Fibroblast of skin of left quadriceps (primary cell): ENCODE data around the gene ALOX5AP.

Source experiments
- DNase-seq, 2 experiments: peaks; one replicate each; pipeline ENCODE4 v3.0.0-alpha.2; 2013; ENCODE audit warnings: low read depth in 2 of 2

Gene ALOX5AP

DNA sequence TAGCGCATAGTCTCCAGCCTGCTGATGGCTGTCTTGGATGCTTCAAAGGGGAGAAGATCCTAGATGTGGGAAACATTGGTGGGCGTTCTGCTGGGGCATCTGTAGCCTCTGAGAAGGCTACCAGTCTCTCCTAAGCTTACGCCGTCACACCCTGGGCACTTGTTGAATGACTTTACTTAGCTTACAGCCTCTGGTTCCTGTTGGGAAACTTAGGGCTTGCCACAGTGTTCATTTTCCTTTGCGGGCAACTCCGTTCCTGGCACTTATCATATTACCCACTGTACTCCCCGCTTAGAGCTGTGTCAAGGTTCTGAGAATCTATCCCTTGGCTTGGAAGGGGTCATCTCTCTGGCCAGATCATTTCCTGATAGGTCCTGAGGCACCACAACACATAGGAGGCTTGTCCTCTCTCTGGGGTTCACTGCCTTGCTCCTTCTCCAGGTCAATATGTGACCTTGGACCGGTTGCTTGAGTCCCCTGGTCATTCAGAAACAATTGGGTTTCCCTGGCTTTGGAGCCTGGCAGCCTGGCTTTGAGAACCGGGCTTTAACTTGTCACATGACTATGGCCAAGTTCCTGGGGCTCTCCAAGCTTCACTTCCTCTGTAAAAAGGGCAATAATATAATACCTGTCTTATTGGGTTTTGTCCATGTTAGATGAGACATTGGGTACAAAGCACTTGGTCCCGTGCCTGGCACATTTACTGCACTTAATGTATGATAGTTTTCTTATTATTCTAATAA, 20.5 kb upstream of the ALOX5AP start:
- DNase-seq = no peak

DNA sequence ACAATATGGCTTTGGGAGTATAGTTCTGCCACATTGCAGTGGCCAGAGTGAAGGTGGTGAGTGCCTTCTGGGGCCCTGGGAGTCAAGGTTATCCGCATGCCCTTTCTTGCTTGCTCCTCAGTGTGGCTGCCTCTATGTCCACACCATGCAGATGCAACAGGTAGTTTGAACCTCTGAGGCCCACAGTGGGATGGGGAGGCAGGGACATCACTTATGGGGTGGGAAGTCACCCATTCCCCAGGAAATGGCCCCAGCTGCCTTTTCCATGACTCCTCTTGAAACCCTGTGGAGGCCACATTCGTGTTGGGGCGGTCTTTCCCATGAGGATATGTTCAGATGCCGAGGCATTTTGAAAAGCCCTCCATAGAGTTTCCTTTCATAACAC, 20.0 kb upstream of the ALOX5AP start:
- no peak for DNase-seq

DNA sequence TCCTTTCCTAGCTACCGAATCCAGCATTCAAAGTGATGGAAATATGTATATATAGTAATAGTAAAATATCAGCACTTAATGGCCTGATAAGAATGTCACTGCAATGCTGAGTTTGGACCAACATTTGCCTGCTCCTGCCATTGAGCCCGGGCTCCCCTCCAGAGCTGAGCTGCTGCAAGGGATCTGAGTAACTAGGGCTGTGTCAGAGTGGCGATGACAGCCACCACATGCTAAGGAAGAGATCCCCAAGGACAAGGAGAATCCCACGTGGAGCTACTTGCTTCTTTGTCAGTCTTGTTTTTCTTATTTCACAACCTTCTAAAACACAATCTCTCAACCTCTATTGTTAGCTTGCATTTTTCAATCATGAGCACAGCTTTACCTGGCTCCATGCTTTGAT, 19.5 kb upstream of the ALOX5AP start:
- DNase-seq = no peak

DNA sequence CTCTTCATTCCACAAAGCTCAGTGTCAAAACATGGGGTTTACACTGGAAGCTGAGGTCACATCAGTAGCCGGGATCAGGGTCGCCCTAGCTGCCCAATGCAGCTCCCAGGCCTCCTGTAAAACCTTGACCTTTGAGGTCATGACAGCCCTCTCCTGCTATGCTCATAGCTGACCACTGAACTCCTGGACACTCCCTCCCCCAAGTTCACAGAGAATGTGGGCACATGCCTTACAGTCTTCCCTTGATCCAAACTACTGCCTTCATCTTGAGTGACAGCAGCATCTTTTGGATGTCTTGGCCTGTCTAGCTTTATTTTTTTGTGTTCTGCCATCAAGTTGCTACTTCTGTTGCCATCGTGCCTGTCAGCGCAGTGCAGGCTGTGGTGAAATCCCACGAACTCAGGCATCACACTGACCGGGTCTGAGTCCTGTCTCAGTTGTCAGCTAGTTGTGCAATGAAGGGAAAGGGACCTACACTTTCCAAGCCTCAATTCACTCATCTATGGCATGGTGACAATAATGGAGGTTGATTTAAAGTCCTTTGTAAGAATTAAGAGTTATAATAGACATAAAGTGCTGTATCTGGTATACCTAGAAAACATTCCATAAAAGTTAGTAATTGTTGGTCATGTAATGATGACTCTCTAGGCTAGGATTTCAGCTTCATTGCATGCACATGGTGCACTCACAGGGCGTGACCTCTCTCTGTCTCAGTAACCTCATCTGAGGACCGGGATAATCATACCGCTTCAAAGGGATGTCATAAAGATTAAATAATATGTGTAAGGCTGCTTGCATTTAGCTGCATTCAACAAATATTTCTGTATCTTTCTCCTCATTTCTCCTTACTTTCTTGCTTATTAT, 16.4 kb upstream of the ALOX5AP start:
- peak; percentile 68 to 70 for DNase-seq

DNA sequence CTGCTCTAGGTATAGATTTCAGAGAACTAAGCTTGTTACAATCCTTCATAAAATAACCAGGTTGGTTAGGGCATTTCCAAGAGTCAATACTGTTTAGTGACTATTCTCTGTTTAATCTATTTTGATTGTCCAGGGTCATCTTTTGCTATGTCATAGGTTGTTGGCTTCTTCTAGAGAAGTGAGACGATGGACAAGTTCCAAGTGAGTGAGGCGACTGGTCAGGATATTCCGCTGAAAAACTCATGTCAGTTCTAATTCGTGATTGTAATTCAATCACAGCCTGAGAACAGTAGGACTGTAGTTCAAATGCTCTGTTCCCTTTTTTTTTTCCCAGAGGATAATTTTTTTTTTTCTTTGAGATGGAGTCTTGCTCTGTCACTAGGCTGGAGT, 15.8 kb upstream of the ALOX5AP start:
- no peak for DNase-seq

DNA sequence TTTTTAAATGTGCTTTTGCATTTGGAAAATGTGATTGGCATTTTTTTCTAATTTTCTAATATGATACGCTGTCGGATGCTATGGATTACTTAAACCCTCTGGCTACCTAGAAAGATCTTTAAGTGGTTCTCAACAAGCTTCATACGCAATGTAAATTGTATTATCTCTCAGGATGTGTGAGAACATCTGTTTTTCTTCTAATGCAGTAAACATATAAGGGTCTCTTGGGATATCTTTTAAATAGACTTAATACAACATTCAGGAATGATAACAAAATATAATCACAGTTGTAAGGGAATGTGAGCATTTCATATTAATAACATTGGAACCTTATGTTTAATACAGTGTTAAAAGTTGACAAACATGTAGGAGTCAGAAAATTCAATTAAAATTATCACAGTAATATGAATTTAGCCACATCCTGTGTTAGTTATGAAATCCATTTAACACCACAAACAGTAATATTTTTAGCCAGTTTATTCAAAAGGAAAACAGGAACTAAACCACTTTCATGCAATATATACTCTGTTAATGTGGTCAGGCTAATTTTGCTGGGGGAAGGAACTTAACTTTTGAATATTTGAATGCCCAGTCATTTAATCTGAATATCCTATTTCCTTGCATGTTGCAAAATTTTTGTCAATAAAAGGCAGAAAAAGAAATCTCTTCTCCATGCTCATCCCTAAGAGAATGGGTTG, 15.0 kb upstream of the ALOX5AP start:
- no peak for DNase-seq

DNA sequence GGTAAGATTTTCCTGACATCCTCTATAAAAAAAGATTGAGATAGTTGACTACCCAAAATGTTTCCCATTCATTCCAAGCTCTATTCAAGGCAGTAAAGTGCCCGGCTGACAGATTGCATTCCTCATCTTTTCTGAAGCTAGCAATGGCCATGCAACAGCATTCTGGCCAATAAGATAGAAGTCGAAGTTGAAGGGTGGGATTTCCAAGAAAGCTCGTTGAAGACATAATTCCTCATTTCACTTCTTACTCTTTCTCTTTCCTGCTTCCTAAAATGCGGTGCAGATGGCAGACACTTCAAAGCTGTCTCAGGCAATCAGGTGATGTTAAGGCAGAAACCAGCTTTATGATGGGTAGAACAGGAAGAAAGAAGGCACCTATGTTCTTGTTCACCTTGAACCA, 13.4 kb upstream of the ALOX5AP start:
- no peak for DNase-seq

DNA sequence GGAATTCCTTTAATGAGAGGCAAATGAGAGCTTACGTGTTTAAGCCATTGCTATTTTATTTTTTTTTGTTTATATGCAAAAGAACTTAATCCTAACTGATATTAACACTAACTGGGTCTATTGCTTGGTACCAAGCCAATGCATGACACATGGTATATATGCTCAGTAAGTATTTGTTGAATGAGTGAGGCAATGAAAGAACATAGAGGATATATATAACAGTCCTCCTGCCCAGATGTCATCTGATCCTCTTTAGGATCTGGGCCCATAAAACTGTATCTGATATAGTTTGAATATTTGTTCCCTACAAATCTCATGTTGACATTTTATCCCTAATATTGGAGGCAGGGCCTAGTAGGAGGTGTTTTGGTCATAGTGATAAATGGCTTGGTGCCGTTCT, 13.0 kb upstream of the ALOX5AP start:
- DNase-seq = no peak

DNA sequence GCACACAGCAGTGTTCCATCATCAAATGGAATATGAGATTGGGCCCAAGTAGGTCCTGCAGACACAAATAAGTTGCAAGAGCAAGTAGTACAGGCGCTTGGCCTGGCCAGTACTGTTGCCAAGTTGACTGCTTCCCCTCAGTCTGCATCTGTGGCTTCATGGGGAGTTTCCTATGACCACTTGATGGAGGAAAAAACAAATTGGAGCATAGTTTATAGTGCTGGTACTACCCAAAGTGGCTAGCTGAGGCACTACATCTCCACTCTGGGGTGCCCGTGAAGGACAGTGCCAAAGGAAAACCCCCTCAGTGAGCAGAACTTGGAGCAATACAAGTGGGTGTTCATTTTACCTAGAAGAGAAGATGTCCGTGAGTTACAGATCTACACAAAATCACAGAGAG, 10.6 kb upstream of the ALOX5AP start:
- no peak for DNase-seq

DNA sequence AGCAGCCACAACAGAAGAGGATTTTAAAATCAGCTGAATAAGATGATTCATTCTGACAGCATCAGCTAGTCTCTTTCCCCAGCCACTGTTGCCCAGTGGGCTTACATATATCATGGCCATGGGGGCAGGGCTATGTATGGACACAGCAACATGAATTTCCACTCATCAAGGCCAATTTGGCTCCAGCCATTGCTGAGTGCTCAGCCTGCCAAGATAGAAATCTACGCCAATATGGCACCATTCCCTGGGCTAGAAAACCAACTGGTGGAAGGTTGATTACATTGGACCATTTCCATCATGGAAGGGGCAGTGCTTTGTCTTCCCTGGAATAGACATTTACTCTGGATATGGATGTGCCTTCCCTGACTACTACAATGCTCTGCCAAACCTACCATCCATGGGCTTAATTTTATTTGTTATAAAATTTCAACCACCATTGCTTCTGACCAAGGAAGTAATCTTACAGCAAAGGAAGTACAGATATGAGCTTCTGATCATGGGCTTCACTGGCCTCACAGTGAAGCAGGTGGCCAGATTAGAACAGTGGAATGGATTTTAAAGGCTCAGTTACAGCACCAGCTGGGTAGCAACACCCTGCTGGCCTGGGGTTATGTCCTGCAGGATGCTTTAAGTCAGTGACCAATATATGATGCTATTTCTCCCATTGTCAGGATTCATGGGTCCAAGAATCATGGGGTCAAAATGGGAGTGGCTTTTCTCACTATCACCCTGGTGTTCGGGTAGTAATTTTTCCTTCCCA, 9.8 kb upstream of the ALOX5AP start:
- DNase-seq = no peak

DNA sequence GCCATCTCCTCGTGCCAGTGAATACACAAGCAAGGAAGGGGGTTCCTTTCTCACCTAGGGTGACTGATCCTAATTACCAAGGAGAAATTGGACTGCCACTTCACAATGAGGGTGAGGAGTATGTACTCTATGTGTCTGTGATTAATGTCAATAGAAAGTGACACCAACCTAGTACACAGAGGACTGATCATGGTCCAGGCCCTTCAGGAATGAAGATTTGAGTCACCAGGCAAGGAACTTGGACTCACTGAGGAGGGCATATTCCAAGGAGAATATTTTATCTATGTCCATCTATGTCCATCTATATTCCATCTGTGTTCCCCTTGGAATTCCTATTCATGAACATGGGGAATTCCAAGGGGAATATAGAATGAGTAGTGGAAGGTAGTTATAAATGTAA, 9.2 kb upstream of the ALOX5AP start:
- DNase-seq = no peak

DNA sequence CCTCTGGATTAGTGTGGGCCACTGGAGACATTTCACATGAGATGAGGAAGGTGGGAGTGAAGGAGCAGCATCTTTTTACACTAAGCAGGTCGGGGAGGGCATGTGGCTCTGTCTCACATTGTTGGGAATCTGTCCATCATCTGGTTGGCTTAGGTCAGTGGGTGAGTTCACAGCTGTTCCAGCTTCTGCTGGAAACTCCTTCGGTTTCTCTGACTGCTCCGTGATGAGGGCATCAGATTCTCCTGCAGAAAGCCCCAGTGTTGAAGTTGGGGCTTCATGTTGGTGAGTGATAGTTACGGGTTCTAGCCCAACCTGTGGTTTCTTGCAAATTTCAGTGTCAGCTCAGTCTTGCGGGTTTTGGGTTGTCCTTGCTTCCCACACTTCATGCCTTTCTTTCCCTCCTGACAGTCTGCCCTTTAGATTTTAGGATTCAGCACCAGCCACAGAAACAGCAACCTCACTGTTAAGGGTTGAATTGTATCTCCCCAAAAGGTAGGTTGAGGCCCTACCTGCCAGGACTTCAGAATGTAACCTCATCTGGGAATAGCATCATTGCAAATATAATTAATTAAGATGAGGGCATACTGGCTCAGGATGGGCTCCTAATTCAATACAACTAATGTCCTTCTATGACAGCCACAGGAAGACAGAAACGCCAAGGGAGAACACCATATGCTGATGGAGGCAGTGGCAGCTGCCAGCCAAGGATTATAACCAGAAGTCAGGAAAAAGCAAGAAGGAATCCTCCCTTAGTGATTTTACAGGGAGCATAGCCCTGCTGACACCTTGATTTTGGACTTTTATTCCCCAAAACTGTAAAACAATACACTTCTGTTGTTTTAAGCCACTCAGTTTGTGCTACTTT, 7.6 kb upstream of the ALOX5AP start:
- no peak for DNase-seq

DNA sequence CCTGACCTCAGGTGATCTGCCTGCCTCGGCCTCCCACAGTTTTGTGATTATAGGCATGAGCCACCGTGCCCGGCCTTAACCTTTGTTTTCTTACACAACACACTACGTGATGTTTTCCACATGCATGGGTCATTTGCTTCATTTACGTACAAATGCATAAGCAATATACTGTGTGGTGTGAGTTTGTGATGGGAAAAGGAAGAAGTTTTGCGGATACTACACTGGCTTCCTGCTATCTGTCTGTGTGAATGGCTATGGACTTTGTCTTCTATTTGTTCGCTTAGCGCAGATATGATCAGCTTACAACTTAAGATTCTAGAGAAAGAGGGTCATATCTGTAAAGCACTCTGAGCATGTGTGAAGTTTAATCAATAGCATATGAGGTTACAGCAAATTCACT, 5.5 kb upstream of the ALOX5AP start:
- DNase-seq = no peak

DNA sequence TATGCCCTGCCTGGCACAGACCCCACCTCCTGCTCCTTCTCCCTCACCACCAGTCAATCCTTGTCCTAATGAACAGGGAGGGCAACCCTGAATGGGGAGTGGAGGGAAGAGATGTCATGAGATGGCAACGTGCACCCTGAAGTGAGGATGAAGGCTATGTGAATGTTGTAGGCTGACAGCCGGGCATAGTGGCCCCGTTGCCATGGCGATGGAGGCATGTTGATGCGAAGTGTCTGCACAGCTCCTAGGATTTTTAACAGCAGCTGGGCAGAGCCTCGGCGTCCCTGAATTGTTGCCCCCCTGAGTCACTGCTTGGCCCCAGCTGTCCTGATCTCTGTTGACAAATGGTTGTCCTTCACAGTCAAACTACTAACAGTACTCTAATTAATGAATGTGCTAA, 4.8 kb upstream of the ALOX5AP start:
- DNase-seq = no peak

DNA sequence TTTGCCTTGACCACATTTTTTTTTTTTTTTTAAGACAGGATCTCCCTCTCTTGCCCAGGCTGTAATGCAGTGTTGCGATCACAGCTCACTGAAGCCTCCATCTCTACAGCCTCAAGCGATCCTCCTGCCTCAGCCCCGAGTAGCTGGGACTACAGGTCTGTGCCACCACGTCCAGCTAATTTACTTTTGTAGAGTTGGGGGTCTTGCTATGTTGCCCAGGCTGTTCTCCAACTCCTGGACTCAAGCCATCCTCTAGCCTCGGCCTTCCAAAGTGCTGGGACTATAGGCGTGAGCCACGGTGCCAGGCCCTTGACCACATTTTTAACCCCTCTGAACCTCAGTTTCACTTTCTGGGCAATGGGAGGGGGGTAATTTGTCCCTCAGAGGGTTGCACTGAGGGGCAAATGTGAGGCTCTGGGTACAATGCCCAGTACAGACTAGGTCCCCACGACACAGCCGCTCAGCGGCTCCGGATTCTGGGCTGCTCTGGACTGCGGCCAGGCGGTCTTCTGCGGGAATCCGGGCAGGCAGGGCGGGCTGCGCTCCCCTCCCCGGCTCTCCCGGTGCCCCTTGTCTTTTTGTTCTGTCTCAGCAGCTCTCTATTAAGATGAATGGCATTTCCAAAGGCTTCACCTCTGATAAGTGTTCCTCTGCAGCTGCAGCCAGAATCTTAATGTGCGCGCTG, 3.8 kb upstream of the ALOX5AP start:
- DNase-seq = no peak

DNA sequence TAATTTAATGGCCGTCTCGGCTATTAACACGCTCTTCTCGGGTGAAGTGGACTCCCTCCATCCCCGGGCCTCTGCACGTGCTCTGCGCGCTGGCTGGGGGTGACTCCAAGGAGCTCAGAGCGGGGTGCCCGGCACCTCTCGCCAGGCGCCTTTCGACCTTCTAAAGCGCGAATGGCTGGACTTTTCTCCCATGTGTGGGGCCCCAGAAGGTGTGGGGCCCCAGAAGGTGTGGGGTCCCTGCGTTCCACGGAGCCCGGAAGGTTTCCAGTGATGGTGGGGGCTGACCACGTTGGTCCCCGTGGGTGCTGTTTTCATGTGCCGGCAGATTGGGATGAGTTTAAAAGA, 3.3 kb upstream of the ALOX5AP start:
- DNase-seq = no peak

DNA sequence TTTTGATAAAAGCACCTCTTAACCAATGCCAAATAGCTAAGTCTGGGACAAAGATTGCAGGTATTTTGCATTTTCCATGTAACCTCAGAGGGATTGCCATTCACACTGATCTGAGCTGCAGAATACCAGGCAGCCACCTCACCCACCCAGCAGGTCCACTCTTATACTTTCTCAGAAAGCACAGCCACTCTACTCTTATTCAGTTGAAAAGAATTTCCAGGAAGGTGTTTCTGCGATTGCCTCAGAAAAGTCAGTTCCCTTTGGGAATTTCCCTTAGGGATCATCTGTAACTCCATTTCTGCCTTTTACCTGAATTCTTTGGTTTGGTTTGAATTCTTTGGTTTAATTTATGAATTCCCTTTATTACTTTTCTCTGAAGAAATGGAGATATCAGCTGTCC, 904 bp upstream of the ALOX5AP start:
- peak; percentile 76 to 77 for DNase-seq

DNA sequence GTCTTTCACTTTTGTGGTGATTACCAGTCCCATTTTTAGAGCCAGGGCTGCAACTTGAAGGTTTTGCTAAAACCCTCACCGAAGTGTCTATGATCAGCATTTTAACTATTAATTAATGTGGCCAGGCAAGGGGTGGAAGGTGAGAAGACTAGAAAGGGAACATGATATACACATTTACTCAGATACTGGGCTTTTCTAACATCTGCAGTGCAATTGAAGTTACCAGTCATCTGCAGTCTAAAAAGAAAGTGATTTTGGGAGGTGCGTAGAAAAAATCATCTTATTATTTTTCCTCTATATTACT, 481 bp downstream of the ALOX5AP start:
- DNase-seq = no peak

DNA sequence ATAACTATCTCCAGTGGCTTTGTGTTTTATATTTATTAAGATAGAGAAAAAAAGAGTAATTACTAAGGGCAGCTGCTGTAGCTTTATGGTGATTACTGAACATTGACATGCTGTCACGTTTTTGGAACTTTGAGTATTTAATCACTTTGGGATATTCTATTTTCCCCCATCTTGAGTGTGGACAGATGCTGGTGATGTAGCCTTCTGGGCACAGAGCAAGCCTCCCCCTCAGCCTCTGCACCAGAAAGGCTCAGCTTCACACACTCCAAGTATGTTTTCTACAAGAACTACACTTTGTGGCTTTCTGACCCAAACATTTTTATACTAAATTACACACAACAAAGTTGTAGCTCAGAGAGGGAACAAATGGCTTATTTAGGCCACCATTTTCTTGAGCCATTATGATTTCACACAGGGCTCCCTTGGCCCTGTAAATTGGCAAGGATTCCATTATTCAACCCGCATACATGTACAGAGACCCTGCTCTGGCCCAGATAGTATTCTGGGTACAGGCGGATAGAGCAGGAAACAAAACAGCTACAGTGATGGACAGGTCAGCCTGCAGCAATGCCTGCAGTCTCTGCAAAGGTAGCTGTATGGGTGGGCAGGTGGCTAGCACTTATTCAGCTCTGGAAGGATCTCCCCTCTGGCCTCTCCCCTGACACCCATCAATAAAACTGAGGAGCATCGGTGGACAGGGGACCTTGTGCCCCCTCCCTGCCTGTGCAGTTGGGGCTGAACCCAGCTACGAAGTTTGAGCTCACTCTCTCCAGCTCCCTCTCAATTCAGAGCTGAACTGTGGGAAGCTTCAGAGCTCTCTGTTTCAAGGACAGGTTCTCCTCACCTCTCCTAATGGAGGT, 1.3 kb downstream of the ALOX5AP start:
- no peak for DNase-seq
